Measurements from ENCODE around the gene CFAP52. TPM values are rescaled to one million over a fixed set of nuclear protein-coding genes. Genes with fewer than 3 reads are reported as not detected.
"Not testable (repeated sequence)": the region's sequence is repeated elsewhere in the genome, so short reads cannot be mapped to it uniquely, and the experiment has no call there.

The CFAP52 gene
- total RNA-seq, 3 donors from 2014 or later, result 0.66 TPM; not detected in 2

GRCh38 chr17:9598661-9599060 is 22.2 kb downstream of the CFAP52 start:
- no peak overlapping the region for H3K27ac ChIP-seq
- no peak overlapping the region for H3K4me3 ChIP-seq
- no peaks in the 10 kb centered on the region for H3K36me3 ChIP-seq
- no peak for DNase-seq (ENCODE audit: low spot score in 2 of 2)
- H3K9me3 ChIP-seq, result no peaks in the 10 kb centered on the region
- TF ChIP-seq CTCF (IDR thresholded peaks at IDR 0.05), result no peak
- no peak for TF ChIP-seq POLR2A (IDR thresholded peaks at IDR 0.05)
- TF ChIP-seq POLR2AphosphoS5 (IDR thresholded peaks at IDR 0.05), result no peak
- no peaks in the 10 kb centered on the region for H3K4me1 ChIP-seq
- intact Hi-C loops (cut with DNase I; ENCODE audit: low total_unique reads), result no loop called here
- H3K27me3 ChIP-seq, result no peaks in the 10 kb centered on the region

- H3K9me3 ChIP-seq; H3K4me1 ChIP-seq; intact Hi-C loops (cut with DNase I; ENCODE audit: low total_unique reads); DNase-seq (ENCODE audit: low spot score in 2 of 2); H3K27ac ChIP-seq; H3K36me3 ChIP-seq; H3K27me3 ChIP-seq; H3K4me3 ChIP-seq: not testable (repeated sequence)
These were observed 28.1 kb downstream of the CFAP52 start for GRCh38 chr17:9604583-9604982.

- no peak overlapping the region for H3K27ac ChIP-seq
- no peaks in the 10 kb centered on the region for H3K9me3 ChIP-seq
- no peaks in the 10 kb centered on the region for H3K4me1 ChIP-seq
- no peak overlapping the region for H3K4me3 ChIP-seq
- no peaks in the 10 kb centered on the region for H3K36me3 ChIP-seq
- no peak for TF ChIP-seq POLR2A (IDR thresholded peaks at IDR 0.05)
- TF ChIP-seq CTCF (IDR thresholded peaks at IDR 0.05), result no peak
- no peak for TF ChIP-seq POLR2AphosphoS5 (IDR thresholded peaks at IDR 0.05)
- intact Hi-C loops (cut with DNase I; ENCODE audit: low total_unique reads), result no loop called here
- no peak for DNase-seq (ENCODE audit: low spot score in 2 of 2)
- H3K27me3 ChIP-seq, result no peaks in the 10 kb centered on the region
These were observed 30.0 kb downstream of the CFAP52 start for GRCh38 chr17:9606453-9606852.

- DNase-seq (ENCODE audit: low spot score in 2 of 2); H3K36me3 ChIP-seq; intact Hi-C loops (cut with DNase I; ENCODE audit: low total_unique reads); H3K27ac ChIP-seq; H3K4me3 ChIP-seq; H3K27me3 ChIP-seq; H3K4me1 ChIP-seq; H3K9me3 ChIP-seq: not testable (repeated sequence)
These were observed 30.6 kb downstream of the CFAP52 start for GRCh38 chr17:9607058-9607457.

- Histone ChIP-seq H3K36me3 (no peaks in the 10 kb centered on the region), H3K4me1 (no peaks in the 10 kb centered on the region), H3K4me3 (no peak overlapping the region), H3K9me3 (no peaks in the 10 kb centered on the region), H3K27me3 (no peaks in the 10 kb centered on the region), H3K27ac (no peak overlapping the region)
- no peak for DNase-seq (ENCODE audit: low spot score in 2 of 2)
- TF ChIP-seq CTCF (IDR thresholded peaks at IDR 0.05), result no peak
- intact Hi-C loops (cut with DNase I; ENCODE audit: low total_unique reads), result no loop called here
These were observed 35.1 kb downstream of the CFAP52 start for GRCh38 chr17:9611557-9611956.

GRCh38 chr17:9612006-9612405 is 35.6 kb downstream of the CFAP52 start:
- H3K4me1 ChIP-seq, result no peaks in the 10 kb centered on the region
- DNase-seq (ENCODE audit: low spot score in 2 of 2), result no peak
- H3K27ac ChIP-seq, result no peak overlapping the region
- no peaks in the 10 kb centered on the region for H3K36me3 ChIP-seq
- no peaks in the 10 kb centered on the region for H3K9me3 ChIP-seq
- intact Hi-C loops (cut with DNase I; ENCODE audit: low total_unique reads), result no loop called here
- no peak for TF ChIP-seq POLR2AphosphoS5 (IDR thresholded peaks at IDR 0.05)
- TF ChIP-seq POLR2A (IDR thresholded peaks at IDR 0.05), result no peak
- TF ChIP-seq CTCF (IDR thresholded peaks at IDR 0.05), result no peak
- H3K27me3 ChIP-seq, result no peaks in the 10 kb centered on the region
- no peak overlapping the region for H3K4me3 ChIP-seq
